Mammary epithelial cell (primary cell): Measurements from ENCODE around the gene PADI6.

Source experiments
- CTCF ChIP-seq, 2 donors: IDR thresholded peaks in 1 of 2; conservative IDR thresholded peaks in 1 of 2; 2 replicates each; pipeline ENCODE4 v1.5.1; 2011 to 2012; ENCODE audit warnings: inconsistent platforms in 2 of 2, low read length in 2 of 2, mild to moderate bottlenecking in 2 of 2, control low read depth in 1 of 2, low read depth in 1 of 2; ENCODE audit not compliant: insufficient read depth in 1 of 2; ENCODE audit errors: extremely low read depth in 1 of 2
- EZH2 ChIP-seq: IDR thresholded peaks from 2 replicates; pipeline ENCODE4 v1.6.1; 2012; ENCODE audit warnings: low read length, inconsistent platforms, borderline replicate concordance

GRCh38 chr1:17377325-17377953 is 5.4 kb downstream of the PADI6 start:
- TF ChIP-seq CTCF (conservative IDR thresholded peaks at IDR 0.05 in 1 of 2, IDR thresholded peaks at IDR 0.05 in 1 of 2; ENCODE audit: extremely low read depth in 1 of 2, insufficient read depth in 1 of 2, low read depth in 1 of 2, low read length in 2 of 2): no peak
- TF ChIP-seq EZH2: no peak
